Stimulated activated CD8-positive, alpha-beta memory T cell treated with anti-CD3 and anti-CD28 coated beads, Interleukin-15, amount 100 ng/mL, for 48 hours (primary cell): ENCODE results near the gene SLC38A10.

Experiments
- DNase-seq, 2 donors: peaks; one replicate each; pipeline ENCODE4 v3.0.0-alpha.2; 2020; ENCODE audit warnings: low read depth in 2 of 2

The SLC38A10 gene

DNA sequence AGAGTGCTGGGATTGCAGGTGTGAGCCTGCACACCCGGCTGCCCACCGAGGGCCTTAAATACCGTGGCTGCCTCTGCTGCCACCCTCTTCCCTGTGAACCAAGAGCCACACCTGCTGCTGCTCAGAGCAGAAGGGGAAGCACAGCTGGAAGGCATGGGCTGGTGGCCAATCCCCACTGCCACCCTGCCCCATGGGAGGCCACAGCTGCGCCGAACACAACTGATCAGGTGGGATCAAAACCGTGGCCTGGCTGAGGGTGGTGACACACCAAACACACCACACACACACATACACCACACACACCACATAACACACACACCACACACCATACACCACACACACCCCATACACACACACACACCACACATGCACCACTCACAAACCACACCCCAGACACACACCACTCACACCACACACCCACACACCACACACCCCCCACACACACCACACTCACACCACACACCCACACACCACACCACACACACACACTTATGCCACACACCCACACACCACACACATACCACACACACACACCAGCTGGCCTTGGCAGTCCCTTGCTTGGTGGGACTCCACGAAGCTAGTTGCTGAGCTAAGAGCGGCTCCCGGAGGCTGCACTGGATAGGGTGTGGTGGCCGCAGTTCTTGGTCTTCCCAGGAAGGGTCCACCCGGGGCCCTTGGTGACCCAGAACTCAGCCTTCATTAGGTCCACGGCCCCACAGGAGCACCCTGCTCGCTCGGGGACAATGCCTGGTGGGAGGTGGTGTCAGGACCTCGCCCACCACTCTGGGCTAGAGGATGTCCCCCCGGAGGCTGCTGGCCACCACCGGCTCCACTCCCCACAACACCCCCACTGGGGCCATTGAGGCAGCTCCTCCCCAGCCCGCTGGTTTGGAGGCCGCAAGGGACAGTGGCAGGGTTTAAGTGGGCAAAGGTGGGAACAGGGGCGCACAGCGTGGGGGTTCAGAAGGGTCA, 87.2 kb downstream of the SLC38A10 start:
- DNase-seq, result no peak

DNA sequence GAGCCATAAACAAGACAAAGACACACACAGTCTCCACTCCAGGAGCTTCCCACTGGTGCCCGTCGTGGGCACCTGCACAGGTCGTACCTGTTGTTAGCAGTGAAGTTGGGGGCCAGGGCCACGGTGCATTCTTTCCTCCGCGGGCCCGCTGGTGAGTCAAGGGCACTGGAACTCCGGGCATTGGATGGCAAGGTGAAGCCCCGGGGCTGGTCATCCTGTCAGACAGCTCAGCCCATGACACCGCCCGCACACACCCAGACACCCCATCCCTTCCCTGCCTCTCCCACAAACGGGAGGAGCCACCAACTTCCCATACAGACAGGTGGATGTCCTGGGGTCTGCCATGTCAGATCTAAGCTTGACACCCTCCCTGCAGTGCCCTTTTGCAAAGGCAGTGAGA, 88.5 kb downstream of the SLC38A10 start:
- no peak for DNase-seq

DNA sequence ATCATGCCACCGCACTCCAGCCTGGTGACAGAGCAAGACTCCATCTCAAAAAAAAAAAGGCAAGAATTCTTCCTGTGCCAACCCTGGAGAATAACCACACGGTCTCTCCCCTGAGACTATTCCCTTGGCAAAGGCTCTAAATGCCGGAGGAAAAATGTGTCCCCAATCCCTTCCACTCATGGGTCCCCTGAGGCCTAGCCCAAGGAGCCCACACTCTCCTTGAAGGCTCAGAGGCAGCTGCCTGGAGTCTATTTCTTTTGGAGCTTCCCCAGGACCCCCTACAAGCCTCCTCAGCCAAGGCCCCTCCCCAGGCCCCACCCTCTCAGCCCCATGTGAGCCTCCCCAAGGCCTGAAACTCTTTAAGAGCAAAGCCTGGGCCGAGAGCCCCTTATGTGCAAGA, 88.9 kb downstream of the SLC38A10 start:
- DNase-seq, result no peak

DNA sequence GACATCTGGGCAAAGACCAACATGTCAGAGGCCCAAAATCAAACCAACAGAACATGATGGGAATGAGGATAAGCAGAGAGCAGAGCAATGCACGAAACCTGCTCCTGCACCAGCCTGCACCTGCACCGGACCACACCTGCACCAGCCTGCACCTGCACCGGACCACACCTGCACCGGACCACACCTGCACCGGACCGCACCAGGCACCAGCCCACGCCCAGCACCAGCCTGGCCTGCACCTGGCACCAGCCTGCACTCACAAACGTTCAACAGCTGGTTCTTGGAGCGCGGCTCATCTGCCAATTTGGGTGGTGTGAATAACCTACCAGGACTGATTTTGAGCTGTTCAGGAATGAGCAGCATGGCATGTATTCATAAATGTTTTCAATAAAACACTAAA, 90.5 kb downstream of the SLC38A10 start:
- no peak for DNase-seq

DNA sequence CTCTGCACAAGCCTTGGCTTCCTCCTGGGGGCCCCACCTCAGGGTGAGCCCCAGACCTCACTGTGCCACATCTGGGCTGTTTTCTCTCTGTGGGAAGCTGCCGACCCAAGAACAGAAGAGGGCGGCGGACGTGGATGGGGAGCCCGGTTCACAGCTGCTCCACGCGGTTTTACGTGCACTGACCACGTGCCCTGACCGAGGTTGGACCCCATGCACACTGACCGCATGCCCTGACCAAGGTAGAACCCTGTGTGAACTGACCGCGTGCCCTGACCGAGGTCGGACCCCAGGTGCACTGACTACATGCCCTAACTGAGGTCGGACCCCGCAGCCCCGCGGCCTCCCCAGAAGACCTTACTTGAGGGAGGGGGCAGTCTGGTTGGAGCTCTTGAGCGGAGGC, 92.0 kb downstream of the SLC38A10 start:
- no peak for DNase-seq

DNA sequence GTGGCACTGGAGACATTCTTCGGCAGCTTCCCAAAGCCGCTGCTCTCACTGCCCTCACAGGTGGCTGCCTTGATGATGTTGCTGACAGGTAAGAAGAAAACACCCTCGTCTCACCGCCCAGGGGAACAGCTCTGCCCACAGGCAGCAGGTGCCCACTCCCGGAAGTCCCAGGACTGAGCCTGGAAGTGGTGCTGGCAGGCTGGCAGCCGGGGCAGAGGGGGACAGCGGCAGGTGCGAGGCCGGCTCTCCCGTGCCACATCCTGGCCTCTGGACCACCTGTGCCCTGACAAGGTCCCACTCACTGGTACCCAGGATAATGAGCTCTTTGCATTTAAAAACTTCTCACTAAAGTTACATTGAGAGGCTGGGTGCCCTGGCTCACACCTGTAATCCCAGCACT, 92.8 kb downstream of the SLC38A10 start:
- DNase-seq, result no peak

DNA sequence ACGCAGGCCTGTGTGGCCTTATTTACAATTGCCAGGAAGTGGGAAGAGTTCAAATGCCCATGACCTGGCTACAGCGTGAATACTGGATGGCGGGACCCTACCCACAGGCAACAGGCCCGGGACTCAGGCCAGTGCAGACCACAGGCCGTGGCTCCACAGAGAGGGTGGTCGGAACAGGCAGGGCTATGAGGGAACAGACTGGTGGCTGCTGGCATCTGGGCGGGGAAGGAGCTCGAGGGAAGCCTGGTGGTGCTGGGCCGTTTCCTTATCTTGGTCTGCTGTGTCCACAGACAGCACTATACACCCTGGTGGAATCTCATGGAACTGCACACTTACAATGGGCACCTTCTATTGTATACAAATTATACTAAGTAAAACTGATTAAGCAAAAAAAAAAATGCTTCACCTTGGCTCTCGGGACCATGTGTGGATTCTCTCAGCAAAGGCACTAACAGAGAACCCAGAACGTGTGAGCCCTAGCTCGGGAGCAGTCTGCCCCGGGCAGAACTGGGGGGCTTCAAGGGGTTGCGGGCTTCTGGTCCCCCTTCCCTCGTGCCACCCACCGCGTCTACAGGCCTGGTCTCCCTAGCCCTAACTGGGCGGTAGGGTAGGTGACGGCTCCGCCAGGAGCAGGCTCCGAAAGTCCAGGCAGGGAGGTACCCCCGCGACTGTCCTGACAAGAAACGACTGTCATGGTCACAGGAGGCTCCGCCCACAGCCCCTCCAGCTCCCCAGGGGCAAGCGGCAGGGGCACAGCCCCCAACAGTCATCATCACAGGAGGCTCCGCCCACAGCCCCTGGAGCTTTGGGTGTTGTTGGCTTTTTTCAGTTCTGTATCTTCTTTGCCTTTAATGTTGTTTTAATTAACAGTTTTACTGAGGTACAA, 94.2 kb downstream of the SLC38A10 start:
- DNase-seq, result no peak

DNA sequence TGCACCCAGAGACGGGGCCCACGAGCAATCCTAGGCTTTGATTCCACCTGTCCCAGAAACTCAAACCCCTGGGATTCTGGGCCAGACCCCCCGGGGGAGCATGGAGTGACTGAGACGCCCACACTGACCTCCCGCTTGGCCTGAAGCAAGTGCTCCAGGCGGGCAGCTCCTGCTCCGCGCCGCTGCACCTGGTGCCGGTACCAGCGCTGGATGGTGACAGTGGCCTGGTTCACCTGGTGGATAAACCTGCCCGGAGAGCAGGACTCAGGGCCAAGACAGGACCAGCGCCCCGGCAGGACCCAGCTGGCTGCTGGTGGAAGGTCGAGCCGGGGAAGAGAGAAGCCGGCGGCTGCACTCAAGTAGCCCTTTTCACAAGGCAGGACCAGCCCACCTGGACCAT, 94.9 kb downstream of the SLC38A10 start:
- DNase-seq, result no peak

DNA sequence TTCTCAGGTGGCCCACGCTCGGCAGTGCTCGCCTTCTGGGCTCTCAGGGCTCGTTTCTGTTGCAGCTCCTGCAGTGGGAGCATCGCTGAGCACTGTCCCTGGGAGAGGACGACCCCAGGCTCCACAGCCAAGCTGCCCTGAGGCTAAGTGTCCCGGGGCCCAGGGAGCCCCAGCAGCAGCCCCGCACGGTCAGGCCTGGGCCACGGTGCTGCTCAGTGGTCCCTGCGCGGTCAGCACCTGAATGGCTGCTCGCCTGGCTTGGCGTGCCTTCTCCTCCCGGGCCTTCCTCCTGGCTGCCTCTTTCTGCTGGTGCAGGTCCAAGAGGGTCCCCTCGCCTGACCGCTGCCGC, 95.7 kb downstream of the SLC38A10 start:
- no peak for DNase-seq

DNA sequence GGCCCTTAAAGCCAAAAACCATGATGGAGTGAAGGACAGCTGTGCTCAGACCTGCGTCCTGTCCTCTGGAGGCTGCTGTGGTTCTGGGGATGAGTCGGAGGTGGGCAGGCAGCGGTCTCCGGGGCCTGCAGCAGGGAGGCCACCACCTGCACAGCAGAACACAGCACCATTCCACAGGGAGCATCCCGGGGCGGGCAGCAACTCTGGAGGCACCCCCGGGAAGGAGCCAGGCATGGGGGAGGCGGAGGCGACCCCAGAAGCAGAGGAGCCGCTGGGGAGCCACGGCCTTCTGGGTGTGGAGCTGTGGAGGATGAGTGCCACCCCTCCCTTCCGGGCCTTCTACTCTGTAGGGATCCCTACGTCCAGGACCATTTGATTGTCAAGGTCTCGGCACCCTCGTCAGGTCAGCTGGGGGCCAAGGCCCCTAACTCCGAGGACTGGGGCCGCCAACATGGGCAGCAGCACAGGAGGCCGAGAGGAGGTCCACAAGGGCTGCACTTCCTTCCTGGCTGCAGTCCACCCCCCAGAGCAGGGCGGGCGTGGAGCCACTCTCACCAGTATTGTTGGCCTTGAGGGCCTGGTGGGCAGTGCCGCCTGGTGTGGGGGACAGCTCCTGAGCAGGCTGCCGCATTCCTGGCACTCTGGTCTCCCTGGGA, 96.2 kb downstream of the SLC38A10 start:
- no peak for DNase-seq

DNA sequence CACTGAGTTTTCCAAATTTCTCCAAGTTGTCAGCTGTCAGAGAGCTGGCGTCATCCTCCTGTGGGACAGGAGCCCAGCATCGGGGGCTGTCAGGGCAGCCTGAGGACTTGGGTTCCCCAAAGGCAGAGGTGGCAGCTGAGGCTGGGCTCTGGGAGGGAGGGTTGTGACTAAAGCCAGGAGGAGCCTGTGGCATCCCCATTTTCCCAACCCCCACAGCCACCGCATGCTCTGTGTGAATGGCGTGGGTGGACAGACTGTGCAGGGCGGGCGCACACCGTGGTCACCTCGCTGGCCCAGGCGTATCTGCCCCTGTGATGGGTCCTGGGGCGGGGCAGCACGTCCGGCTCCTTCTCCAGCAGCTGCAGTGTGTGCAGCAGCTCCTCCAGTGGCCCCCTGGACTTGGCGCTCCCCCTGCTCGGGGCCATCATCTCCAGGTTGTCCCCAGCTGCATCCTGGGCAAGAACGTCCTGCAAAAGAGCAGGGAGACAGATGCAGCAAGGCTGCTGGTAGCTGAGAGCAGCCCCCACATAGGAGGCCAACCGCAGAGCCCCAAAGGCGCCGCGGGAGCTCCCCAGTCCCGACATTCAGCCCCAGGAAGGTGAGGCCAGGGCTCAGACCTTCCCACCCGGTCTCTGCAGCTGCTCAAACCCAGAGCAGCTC, 97.1 kb downstream of the SLC38A10 start:
- DNase-seq, result no peak

DNA sequence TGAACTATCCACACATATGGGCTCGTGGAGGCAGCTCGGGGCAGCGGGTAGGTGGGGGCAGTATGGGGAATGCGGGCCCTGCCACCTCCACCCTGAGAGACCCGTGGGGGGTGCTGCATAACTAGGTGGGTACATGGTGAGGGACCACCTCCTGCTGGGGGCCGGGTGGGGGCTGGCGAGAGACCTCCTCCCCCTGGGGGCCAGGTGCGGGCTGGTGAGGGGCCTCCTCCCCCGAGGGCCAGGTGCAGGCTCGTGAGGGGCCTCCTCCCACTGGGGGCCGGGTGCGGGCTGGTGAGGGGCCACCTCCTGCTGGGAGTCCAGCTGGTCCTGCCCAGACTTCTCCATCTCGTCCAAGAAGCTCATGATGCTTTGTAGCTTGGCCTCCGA, 97.7 kb downstream of the SLC38A10 start:
- DNase-seq, result no peak

DNA sequence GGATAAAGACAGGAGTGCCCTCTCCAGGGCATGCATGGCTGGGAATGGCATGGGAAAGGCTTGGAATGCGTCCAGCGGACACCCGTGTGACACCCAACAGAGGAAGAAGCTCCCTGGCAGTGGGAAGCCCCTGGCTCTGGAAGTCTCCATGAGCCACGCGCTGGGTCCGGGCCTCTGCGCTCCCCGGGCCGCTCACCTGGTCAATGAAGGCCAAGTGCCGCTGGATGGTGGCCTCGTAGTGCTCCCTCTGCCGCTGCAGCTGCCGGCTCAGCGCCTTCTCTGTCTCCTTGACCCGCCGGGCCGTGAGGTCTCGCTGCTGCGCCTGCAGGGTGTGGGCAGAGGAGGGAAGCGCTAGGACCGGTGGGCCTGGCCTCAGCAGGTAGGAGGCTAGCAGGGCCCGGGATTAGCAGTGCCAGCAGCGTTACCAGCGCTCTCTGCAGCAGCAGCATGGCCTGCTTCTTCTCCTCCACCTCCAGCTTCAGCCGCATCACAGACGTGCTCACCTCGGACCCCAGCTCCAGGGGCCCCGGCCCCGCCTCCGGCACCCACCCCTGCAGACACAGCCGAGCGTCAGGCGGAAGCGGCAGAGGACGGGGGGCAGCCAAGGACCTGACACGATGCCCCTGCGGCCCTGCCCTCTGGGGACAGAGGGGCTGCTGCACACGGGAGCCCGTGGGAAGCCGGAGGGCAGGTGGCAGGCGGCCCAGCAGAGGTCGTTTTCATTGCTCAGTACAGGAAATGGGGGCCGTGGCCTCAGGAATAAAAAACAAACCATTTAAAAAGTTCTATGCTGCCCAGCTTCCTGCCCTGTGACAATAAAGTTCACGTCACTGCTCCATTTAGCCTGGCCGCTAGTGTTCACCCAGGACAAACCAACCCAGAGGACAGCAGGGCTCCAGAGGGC, 98.3 kb downstream of the SLC38A10 start:
- no peak for DNase-seq

DNA sequence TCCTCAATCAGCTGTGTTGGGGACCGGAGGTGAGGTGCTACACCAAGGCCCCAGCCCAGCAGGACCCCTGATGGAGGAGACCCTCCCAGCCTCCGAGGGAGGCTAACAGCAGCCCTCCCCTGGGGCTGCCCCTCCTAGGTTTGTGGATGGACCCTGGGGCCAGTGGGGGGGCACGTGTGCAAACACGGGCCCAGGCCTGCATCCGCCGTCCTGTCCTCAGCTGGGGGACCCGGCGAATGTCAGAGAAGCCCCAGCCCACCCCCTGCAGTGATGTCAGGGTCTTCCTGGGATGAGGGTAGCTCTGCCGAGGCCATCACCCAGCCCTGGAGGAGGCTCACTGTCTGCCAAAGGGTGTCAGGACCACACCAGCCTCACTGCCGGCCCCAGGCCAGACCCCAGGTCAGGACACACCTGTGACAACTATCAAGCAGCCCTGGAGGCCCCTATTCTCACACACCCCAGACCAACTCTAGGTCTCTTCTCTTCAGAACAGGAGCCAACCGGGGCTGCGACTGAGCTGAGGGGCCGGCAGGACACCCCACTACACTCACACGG, 99.1 kb downstream of the SLC38A10 start:
- no peak for DNase-seq
